ENCODE data around the gene PPP1CA.

The PPP1CA gene

GRCh38 chr11:67415501-67416304 is 14.0 kb upstream of the PPP1CA start, which contains the start of gene CARNS1:
Gene CARNS1, plus strand, starts transcription at chr11:67415678. Its CDS starts 522 bp downstream, at chr11:67416200.
- peak within 1 kb of the TSS; percentile 83 for H3K27ac Mint-ChIP-seq
- no peaks in the 10 kb centered on the region for H3K27me3 Mint-ChIP-seq
- H3K4me1 Mint-ChIP-seq = peaks cover 77% of the 10 kb centered on the region
- no peaks in the 10 kb centered on the region for H3K36me3 Mint-ChIP-seq (ENCODE audit: low read depth)
- ATAC-seq = no peak
- no peaks in the 10 kb centered on the region for H3K9me3 Mint-ChIP-seq
- DNase-seq = peak; percentile 26
- peak within 1 kb of the TSS; percentile 69 for H3K4me3 Mint-ChIP-seq

GRCh38 chr11:67413266-67413849 is 11.7 kb upstream of the PPP1CA start:
- peak; percentile 16 for DNase-seq
- Mint-ChIP-seq H3K27me3 (no peaks in the 10 kb centered on the region), H3K36me3 (ENCODE audit: low read depth) (peaks cover 6% of the 10 kb centered on the region), H3K4me1 (peaks cover 79% of the 10 kb centered on the region), H3K4me3 (no peak overlapping the region), H3K9me3 (no peaks in the 10 kb centered on the region), H3K27ac (peak overlapping the region; percentile 15)
- ATAC-seq = no peak

DNA sequence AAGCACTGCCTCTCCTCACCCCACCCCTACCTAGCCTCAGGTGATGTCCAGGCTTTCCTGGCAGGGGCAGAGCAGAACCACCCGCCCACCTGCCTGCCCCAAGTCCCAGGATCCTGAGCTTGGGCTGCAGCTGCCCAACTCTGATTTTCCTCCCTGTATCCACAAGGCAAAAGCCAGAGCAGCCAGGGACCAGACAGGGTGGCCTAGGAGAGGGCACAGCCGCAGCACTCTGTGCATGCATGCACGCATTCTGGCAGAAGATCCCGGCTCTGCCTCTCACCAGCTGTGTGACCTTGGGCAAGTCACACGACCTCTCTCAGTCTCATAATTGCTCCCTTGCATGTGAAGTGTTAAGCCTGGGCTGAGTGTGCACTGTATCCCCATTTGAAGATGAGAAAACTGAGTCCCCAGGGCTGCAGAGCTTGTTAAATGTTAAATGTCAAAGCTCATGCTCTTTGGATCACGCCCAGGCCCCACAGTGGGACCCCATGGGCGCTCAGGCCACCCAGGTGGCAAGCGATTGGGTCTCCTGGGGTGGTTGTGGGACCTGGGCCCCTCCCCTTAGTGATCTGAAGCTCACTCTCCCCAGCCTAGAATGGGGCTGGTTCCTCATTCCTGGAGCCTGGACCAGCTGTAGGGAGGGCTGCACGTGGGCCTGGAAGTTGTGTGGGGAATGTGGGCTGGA is 11.0 kb upstream of the PPP1CA start:
- no peak for DNase-seq

DNA sequence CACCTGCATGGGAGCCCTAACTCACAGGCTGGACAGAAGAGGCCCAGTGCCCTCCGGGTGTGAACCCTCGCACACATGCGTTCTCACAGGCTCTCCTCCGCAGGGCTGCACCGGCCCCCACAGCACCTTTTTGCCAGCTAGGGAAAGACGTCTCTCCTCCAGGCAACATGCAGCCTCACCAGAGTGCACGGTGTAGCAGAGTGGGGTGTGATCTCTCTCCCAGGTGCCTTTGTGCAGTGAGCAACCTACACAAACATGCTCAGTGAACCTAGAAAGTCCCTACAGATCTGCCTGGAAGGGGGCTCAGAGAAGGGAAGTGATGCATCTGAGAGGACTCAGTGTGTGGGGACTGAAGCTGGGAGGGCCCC is 10.1 kb upstream of the PPP1CA start:
- ATAC-seq = peak; percentile 2
- H3K27ac Mint-ChIP-seq = peak overlapping the region; percentile 54

More for the DNA sequence above, 11.0 kb upstream of the PPP1CA start:
- no peak overlapping the region for H3K4me3 Mint-ChIP-seq
- peaks cover 9% of the 10 kb centered on the region for H3K36me3 Mint-ChIP-seq (ENCODE audit: low read depth)
- H3K27ac Mint-ChIP-seq = peak overlapping the region; percentile 54
- peaks cover 79% of the 10 kb centered on the region for H3K4me1 Mint-ChIP-seq
- no peaks in the 10 kb centered on the region for H3K9me3 Mint-ChIP-seq
- ATAC-seq = no peak
- no peaks in the 10 kb centered on the region for H3K27me3 Mint-ChIP-seq

GRCh38 chr11:67410984-67411784 is 9.5 kb upstream of the PPP1CA start:
- no peaks in the 10 kb centered on the region for H3K9me3 Mint-ChIP-seq
- no peak overlapping the region for H3K27ac Mint-ChIP-seq
- H3K36me3 Mint-ChIP-seq (ENCODE audit: low read depth) = peaks cover 19% of the 10 kb centered on the region
- ATAC-seq (no peak), DNase-seq (no peak)
- H3K4me3 Mint-ChIP-seq = no peak overlapping the region
- no peaks in the 10 kb centered on the region for H3K27me3 Mint-ChIP-seq
- H3K4me1 Mint-ChIP-seq = peaks cover 80% of the 10 kb centered on the region

More for the DNA sequence above, 10.1 kb upstream of the PPP1CA start:
- H3K9me3 Mint-ChIP-seq = no peaks in the 10 kb centered on the region
- no peaks in the 10 kb centered on the region for H3K27me3 Mint-ChIP-seq
- DNase-seq = peak; percentile 21
- peaks cover 16% of the 10 kb centered on the region for H3K36me3 Mint-ChIP-seq (ENCODE audit: low read depth)
- peaks cover 80% of the 10 kb centered on the region for H3K4me1 Mint-ChIP-seq
- H3K4me3 Mint-ChIP-seq = no peak overlapping the region

DNA sequence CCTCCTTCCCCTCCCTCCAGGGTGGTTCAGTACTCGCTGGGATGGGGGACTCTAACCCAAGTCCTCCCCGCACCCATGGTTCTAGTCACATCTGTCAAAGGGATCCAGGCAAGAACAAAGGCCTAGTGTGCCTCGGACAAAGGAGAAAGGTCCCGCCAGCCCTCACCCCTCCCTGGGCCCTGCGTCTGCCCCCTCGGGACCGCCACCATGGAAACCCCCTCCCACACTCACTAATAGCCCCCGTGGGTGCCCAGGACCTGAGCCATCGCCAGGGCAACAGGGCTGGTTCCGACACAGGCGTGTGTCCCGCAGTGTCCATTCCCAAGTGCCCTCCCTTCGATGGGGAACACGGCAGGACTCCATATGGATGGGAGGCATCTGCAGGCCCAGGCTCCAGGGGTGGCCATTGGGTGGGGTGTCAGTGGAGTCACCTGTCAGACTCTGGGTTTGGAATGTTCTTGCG is 8.7 kb upstream of the PPP1CA start:
- Mint-ChIP-seq H3K27ac (peak overlapping the region; percentile 96), H3K27me3 (no peaks in the 10 kb centered on the region), H3K4me3 (peak overlapping the region; percentile 82), H3K36me3 (ENCODE audit: low read depth) (peaks cover 22% of the 10 kb centered on the region), H3K4me1 (peaks cover 83% of the 10 kb centered on the region), H3K9me3 (no peaks in the 10 kb centered on the region)
- ATAC-seq = no peak
- DNase-seq = no peak

DNA sequence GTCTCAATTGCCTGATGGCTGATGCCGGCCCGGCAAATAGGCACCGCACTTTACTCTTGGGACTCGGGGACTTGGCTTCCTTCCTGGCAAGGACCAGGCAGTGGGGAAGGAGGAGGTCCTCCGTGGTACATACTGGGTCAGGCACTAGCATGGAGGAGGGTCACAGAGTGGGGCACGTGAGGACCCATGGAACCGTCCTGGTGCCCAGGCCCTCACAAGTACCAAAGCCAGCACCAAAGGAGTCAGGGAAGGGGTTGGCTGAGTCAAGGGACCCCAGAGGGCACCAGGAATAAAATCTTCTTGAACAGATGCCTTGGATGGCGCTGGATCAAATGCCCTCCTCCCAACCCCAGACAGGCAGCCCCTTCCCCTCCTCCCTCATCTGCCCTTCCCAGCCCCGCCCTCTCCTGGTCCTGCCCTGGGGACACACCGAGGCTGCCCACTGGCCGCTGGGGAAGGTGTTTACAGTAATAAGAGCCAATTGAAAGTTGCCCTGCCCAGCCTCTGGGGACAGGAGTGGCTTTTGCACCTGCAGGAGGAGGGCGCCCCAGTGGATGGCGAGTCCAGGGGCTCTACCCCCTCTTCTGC is 8.2 kb upstream of the PPP1CA start:
- peak overlapping the region; percentile 96 for H3K27ac Mint-ChIP-seq
- peaks cover 84% of the 10 kb centered on the region for H3K4me1 Mint-ChIP-seq
- H3K4me3 Mint-ChIP-seq = peak overlapping the region; percentile 82
- no peaks in the 10 kb centered on the region for H3K9me3 Mint-ChIP-seq
- DNase-seq (peak; percentile 38), ATAC-seq (no peak)
- no peaks in the 10 kb centered on the region for H3K27me3 Mint-ChIP-seq
- H3K36me3 Mint-ChIP-seq (ENCODE audit: low read depth) = peaks cover 22% of the 10 kb centered on the region

GRCh38 chr11:67409261-67409666 is 7.6 kb upstream of the PPP1CA start:
- peaks cover 87% of the 10 kb centered on the region for H3K4me1 Mint-ChIP-seq
- no peaks in the 10 kb centered on the region for H3K9me3 Mint-ChIP-seq
- peak overlapping the region; percentile 88 for H3K4me3 Mint-ChIP-seq
- peak overlapping the region; percentile 96 for H3K27ac Mint-ChIP-seq
- peaks cover 22% of the 10 kb centered on the region for H3K36me3 Mint-ChIP-seq (ENCODE audit: low read depth)
- ATAC-seq (peak; percentile 56), DNase-seq (peak; percentile 77)
- H3K27me3 Mint-ChIP-seq = no peaks in the 10 kb centered on the region

DNA sequence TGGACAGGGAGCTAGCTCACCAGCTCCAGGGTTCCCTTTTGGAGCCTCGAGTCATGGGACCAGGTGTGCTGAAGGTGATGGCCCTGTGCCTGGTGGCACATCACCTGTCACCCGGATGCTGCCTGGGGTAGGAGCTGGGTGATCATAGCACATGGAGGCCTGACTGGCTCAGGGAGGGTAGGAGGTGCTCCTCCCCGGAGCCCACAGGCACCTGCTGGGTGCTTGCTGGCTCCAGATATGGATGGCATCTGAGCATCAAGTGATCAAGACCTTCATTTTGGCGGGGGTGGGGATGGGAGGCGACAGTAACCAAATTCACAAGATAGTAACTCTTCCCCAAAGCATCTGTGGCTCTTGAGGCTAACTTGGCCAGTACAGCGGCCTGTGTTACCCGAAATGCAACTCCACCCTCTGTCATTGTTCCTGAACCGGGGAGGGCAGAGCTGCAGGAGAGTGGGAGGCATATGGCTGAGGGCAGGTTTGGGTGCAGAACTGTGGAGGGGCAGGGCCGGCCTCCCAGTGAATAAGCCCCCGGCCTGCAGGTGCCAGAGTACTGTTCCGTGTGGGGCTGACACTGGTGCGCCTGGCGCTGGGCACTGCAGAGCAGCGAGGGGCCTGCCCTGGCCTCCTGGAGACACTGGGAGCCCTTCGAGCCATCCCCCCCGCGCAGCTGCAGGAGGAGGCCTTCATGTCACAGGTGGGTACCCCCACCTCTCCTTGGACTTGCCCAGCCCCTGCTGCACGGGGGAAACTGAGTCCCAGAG is 7.0 kb upstream of the PPP1CA start:
- DNase-seq = peak; percentile 39
- H3K36me3 Mint-ChIP-seq (ENCODE audit: low read depth) = peaks cover 22% of the 10 kb centered on the region

GRCh38 chr11:67407688-67408163 is 6.1 kb upstream of the PPP1CA start:
- DNase-seq (no peak), ATAC-seq (no peak)
- H3K27me3 Mint-ChIP-seq = no peaks in the 10 kb centered on the region
- H3K4me3 Mint-ChIP-seq = peak overlapping the region; percentile 88
- H3K4me1 Mint-ChIP-seq = peaks cover 84% of the 10 kb centered on the region
- H3K27ac Mint-ChIP-seq = peak overlapping the region; percentile 87
- H3K9me3 Mint-ChIP-seq = no peaks in the 10 kb centered on the region
- peaks cover 22% of the 10 kb centered on the region for H3K36me3 Mint-ChIP-seq (ENCODE audit: low read depth)

More for the DNA sequence above, 7.0 kb upstream of the PPP1CA start:
- Mint-ChIP-seq H3K9me3 (no peaks in the 10 kb centered on the region), H3K4me1 (peaks cover 86% of the 10 kb centered on the region), H3K27ac (peak overlapping the region; percentile 87), H3K4me3 (peak overlapping the region; percentile 88), H3K27me3 (no peaks in the 10 kb centered on the region)
- ATAC-seq = peak; percentile 2

GRCh38 chr11:67406969-67407687 is 5.5 kb upstream of the PPP1CA start:
- DNase-seq = no peak
- Mint-ChIP-seq H3K27me3 (no peaks in the 10 kb centered on the region), H3K4me3 (peak overlapping the region; percentile 88), H3K9me3 (no peaks in the 10 kb centered on the region), H3K4me1 (peaks cover 80% of the 10 kb centered on the region), H3K36me3 (ENCODE audit: low read depth) (peaks cover 22% of the 10 kb centered on the region), H3K27ac (peak overlapping the region; percentile 87)
- no peak for ATAC-seq

GRCh38 chr11:67406420-67406968 is 4.8 kb upstream of the PPP1CA start:
- Mint-ChIP-seq H3K27me3 (no peaks in the 10 kb centered on the region), H3K9me3 (no peaks in the 10 kb centered on the region), H3K4me1 (peaks cover 76% of the 10 kb centered on the region), H3K4me3 (peak overlapping the region; percentile 88), H3K27ac (peak overlapping the region; percentile 87), H3K36me3 (ENCODE audit: low read depth) (peaks cover 22% of the 10 kb centered on the region)
- peak; percentile 20 for DNase-seq
- ATAC-seq = no peak

Data from activated naive CD8-positive, alpha-beta T cell treated with anti-CD3 and anti-CD28 coated beads, Interleukin-2, amount 50 U/mL, for 24 hours (primary cell).